ENCODE results near the gene ARL8B.
"Not testable (repeated sequence)": the region's sequence is repeated elsewhere in the genome, so short reads cannot be mapped to it uniquely, and the experiment has no call there.

The ARL8B gene

GRCh38 chr3:5087209-5087608 is 34.9 kb upstream of the ARL8B start:
- H3K9ac ChIP-seq (ENCODE audit: low read depth in 1 of 2, low read length in 2 of 2) = no peak overlapping the region
- H3K4me1 ChIP-seq (ENCODE audit: control insufficient read depth in 2 of 2, insufficient read depth in 2 of 2, low read length in 2 of 2) = no peaks in the 10 kb centered on the region
- H3K27ac ChIP-seq (ENCODE audit: low read depth in 2 of 2, low read length in 2 of 2) = no peak overlapping the region
- no peaks in the 10 kb centered on the region for H3K9me3 ChIP-seq (ENCODE audit: control insufficient read depth in 2 of 2, low read length in 2 of 2)
- no peaks in the 10 kb centered on the region for H3K27me3 ChIP-seq (ENCODE audit: control insufficient read depth in 2 of 2, insufficient read depth in 2 of 2, low read length in 2 of 2)
- no peaks in the 10 kb centered on the region for H3K36me3 ChIP-seq (ENCODE audit: control insufficient read depth in 2 of 2, insufficient read depth in 2 of 2, low read length in 2 of 2)
- no peak overlapping the region for H3K4me3 ChIP-seq (ENCODE audit: low read length in 2 of 2)

GRCh38 chr3:5090197-5090596 is 31.9 kb upstream of the ARL8B start:
- Histone ChIP-seq H3K27me3 (ENCODE audit: control insufficient read depth in 2 of 2, insufficient read depth in 2 of 2, low read length in 2 of 2) (peaks cover 0 to 3% of the 10 kb centered on the region in 2 donors), H3K9ac (ENCODE audit: low read depth in 1 of 2, low read length in 2 of 2) (no peak overlapping the region), H3K4me3 (ENCODE audit: low read length in 2 of 2) (no peak overlapping the region), H3K9me3 (ENCODE audit: control insufficient read depth in 2 of 2, low read length in 2 of 2) (no peaks in the 10 kb centered on the region), H3K4me1 (ENCODE audit: control insufficient read depth in 2 of 2, insufficient read depth in 2 of 2, low read length in 2 of 2) (no peaks in the 10 kb centered on the region), H3K27ac (ENCODE audit: low read depth in 2 of 2, low read length in 2 of 2) (no peak overlapping the region), H3K36me3 (ENCODE audit: control insufficient read depth in 2 of 2, insufficient read depth in 2 of 2, low read length in 2 of 2) (no peaks in the 10 kb centered on the region)

GRCh38 chr3:5092018-5092417 is 30.1 kb upstream of the ARL8B start:
- no peaks in the 10 kb centered on the region for H3K36me3 ChIP-seq (ENCODE audit: control insufficient read depth in 2 of 2, insufficient read depth in 2 of 2, low read length in 2 of 2)
- H3K4me1 ChIP-seq (ENCODE audit: control insufficient read depth in 2 of 2, insufficient read depth in 2 of 2, low read length in 2 of 2) = no peaks in the 10 kb centered on the region
- H3K27ac ChIP-seq (ENCODE audit: low read depth in 2 of 2, low read length in 2 of 2) = no peak overlapping the region
- no peak overlapping the region for H3K4me3 ChIP-seq (ENCODE audit: low read length in 2 of 2)
- no peaks in the 10 kb centered on the region for H3K9me3 ChIP-seq (ENCODE audit: control insufficient read depth in 2 of 2, low read length in 2 of 2)
- H3K27me3 ChIP-seq (ENCODE audit: control insufficient read depth in 2 of 2, insufficient read depth in 2 of 2, low read length in 2 of 2) = peaks cover 0 to 3% of the 10 kb centered on the region in 2 donors
- H3K9ac ChIP-seq (ENCODE audit: low read depth in 1 of 2, low read length in 2 of 2) = no peak overlapping the region

GRCh38 chr3:5093731-5094130 is 28.4 kb upstream of the ARL8B start:
- Histone ChIP-seq H3K4me3 (ENCODE audit: low read length in 2 of 2) (no peak overlapping the region), H3K27me3 (ENCODE audit: control insufficient read depth in 2 of 2, insufficient read depth in 2 of 2, low read length in 2 of 2) (peaks cover 0 to 3% of the 10 kb centered on the region in 2 donors), H3K27ac (ENCODE audit: low read depth in 2 of 2, low read length in 2 of 2) (no peak overlapping the region), H3K36me3 (ENCODE audit: control insufficient read depth in 2 of 2, insufficient read depth in 2 of 2, low read length in 2 of 2) (no peaks in the 10 kb centered on the region), H3K9me3 (ENCODE audit: control insufficient read depth in 2 of 2, low read length in 2 of 2) (no peaks in the 10 kb centered on the region), H3K4me1 (ENCODE audit: control insufficient read depth in 2 of 2, insufficient read depth in 2 of 2, low read length in 2 of 2) (no peaks in the 10 kb centered on the region), H3K9ac (ENCODE audit: low read depth in 1 of 2, low read length in 2 of 2) (no peak overlapping the region)

- Histone ChIP-seq H3K27ac (ENCODE audit: low read depth in 2 of 2, low read length in 2 of 2) (no peak overlapping the region), H3K4me3 (ENCODE audit: low read length in 2 of 2) (no peak overlapping the region)
Measured at GRCh38 chr3:5095886-5096285, 26.2 kb upstream of the ARL8B start.

GRCh38 chr3:5096336-5097008 is 25.6 kb upstream of the ARL8B start:
- Histone ChIP-seq H3K27ac (ENCODE audit: low read depth in 2 of 2, low read length in 2 of 2) (no peak overlapping the region), H3K4me3 (ENCODE audit: low read length in 2 of 2) (no peak overlapping the region), H3K27me3 (ENCODE audit: control insufficient read depth in 2 of 2, insufficient read depth in 2 of 2, low read length in 2 of 2) (peaks cover 0 to 3% of the 10 kb centered on the region in 2 donors), H3K9ac (ENCODE audit: low read depth in 1 of 2, low read length in 2 of 2) (no peak overlapping the region), H3K4me1 (ENCODE audit: control insufficient read depth in 2 of 2, insufficient read depth in 2 of 2, low read length in 2 of 2) (no peaks in the 10 kb centered on the region), H3K9me3 (ENCODE audit: control insufficient read depth in 2 of 2, low read length in 2 of 2) (no peaks in the 10 kb centered on the region), H3K36me3 (ENCODE audit: control insufficient read depth in 2 of 2, insufficient read depth in 2 of 2, low read length in 2 of 2) (no peaks in the 10 kb centered on the region)

More at GRCh38 chr3:5095886-5096285, 26.2 kb upstream of the ARL8B start:
- H3K27me3 ChIP-seq (ENCODE audit: control insufficient read depth in 2 of 2, insufficient read depth in 2 of 2, low read length in 2 of 2) = peaks cover 0 to 3% of the 10 kb centered on the region in 2 donors
- no peaks in the 10 kb centered on the region for H3K36me3 ChIP-seq (ENCODE audit: control insufficient read depth in 2 of 2, insufficient read depth in 2 of 2, low read length in 2 of 2)
- no peaks in the 10 kb centered on the region for H3K4me1 ChIP-seq (ENCODE audit: control insufficient read depth in 2 of 2, insufficient read depth in 2 of 2, low read length in 2 of 2)
- H3K9ac ChIP-seq (ENCODE audit: low read depth in 1 of 2, low read length in 2 of 2) = no peak overlapping the region
- H3K9me3 ChIP-seq (ENCODE audit: control insufficient read depth in 2 of 2, low read length in 2 of 2) = no peaks in the 10 kb centered on the region

- Histone ChIP-seq H3K4me3 (ENCODE audit: low read length in 2 of 2) (no peak overlapping the region), H3K36me3 (ENCODE audit: control insufficient read depth in 2 of 2, insufficient read depth in 2 of 2, low read length in 2 of 2) (no peaks in the 10 kb centered on the region), H3K27ac (ENCODE audit: low read depth in 2 of 2, low read length in 2 of 2) (no peak overlapping the region), H3K9me3 (ENCODE audit: control insufficient read depth in 2 of 2, low read length in 2 of 2) (no peaks in the 10 kb centered on the region), H3K27me3 (ENCODE audit: control insufficient read depth in 2 of 2, insufficient read depth in 2 of 2, low read length in 2 of 2) (peaks cover 0 to 3% of the 10 kb centered on the region in 2 donors), H3K4me1 (ENCODE audit: control insufficient read depth in 2 of 2, insufficient read depth in 2 of 2, low read length in 2 of 2) (no peaks in the 10 kb centered on the region), H3K9ac (ENCODE audit: low read depth in 1 of 2, low read length in 2 of 2) (no peak overlapping the region)
Measured at GRCh38 chr3:5098346-5098745, 23.7 kb upstream of the ARL8B start.

- H3K27me3 ChIP-seq (ENCODE audit: control insufficient read depth in 2 of 2, insufficient read depth in 2 of 2, low read length in 2 of 2) = no peaks in the 10 kb centered on the region
- H3K4me1 ChIP-seq (ENCODE audit: control insufficient read depth in 2 of 2, insufficient read depth in 2 of 2, low read length in 2 of 2) = no peaks in the 10 kb centered on the region
- no peak overlapping the region for H3K27ac ChIP-seq (ENCODE audit: low read depth in 2 of 2, low read length in 2 of 2)
- no peak overlapping the region for H3K9ac ChIP-seq (ENCODE audit: low read depth in 1 of 2, low read length in 2 of 2)
- H3K36me3 ChIP-seq (ENCODE audit: control insufficient read depth in 2 of 2, insufficient read depth in 2 of 2, low read length in 2 of 2) = no peaks in the 10 kb centered on the region
- no peak overlapping the region for H3K4me3 ChIP-seq (ENCODE audit: low read length in 2 of 2)
- no peaks in the 10 kb centered on the region for H3K9me3 ChIP-seq (ENCODE audit: control insufficient read depth in 2 of 2, low read length in 2 of 2)
Measured at GRCh38 chr3:5102532-5102931, 19.6 kb upstream of the ARL8B start.

- no peaks in the 10 kb centered on the region for H3K4me1 ChIP-seq (ENCODE audit: control insufficient read depth in 2 of 2, insufficient read depth in 2 of 2, low read length in 2 of 2)
- no peaks in the 10 kb centered on the region for H3K36me3 ChIP-seq (ENCODE audit: control insufficient read depth in 2 of 2, insufficient read depth in 2 of 2, low read length in 2 of 2)
- H3K9me3 ChIP-seq (ENCODE audit: control insufficient read depth in 2 of 2, low read length in 2 of 2) = no peaks in the 10 kb centered on the region
- H3K27ac ChIP-seq (ENCODE audit: low read depth in 2 of 2, low read length in 2 of 2) = no peak overlapping the region
- no peaks in the 10 kb centered on the region for H3K27me3 ChIP-seq (ENCODE audit: control insufficient read depth in 2 of 2, insufficient read depth in 2 of 2, low read length in 2 of 2)
- no peak overlapping the region for H3K4me3 ChIP-seq (ENCODE audit: low read length in 2 of 2)
- no peak overlapping the region for H3K9ac ChIP-seq (ENCODE audit: low read depth in 1 of 2, low read length in 2 of 2)
Measured at GRCh38 chr3:5103743-5104142, 18.3 kb upstream of the ARL8B start.

GRCh38 chr3:5105050-5105449 is 17.0 kb upstream of the ARL8B start:
- Histone ChIP-seq H3K4me3 (ENCODE audit: low read length in 2 of 2) (no peak overlapping the region), H3K4me1 (ENCODE audit: control insufficient read depth in 2 of 2, insufficient read depth in 2 of 2, low read length in 2 of 2) (no peaks in the 10 kb centered on the region), H3K27me3 (ENCODE audit: control insufficient read depth in 2 of 2, insufficient read depth in 2 of 2, low read length in 2 of 2) (no peaks in the 10 kb centered on the region), H3K36me3 (ENCODE audit: control insufficient read depth in 2 of 2, insufficient read depth in 2 of 2, low read length in 2 of 2) (no peaks in the 10 kb centered on the region), H3K9ac (ENCODE audit: low read depth in 1 of 2, low read length in 2 of 2) (no peak overlapping the region), H3K27ac (ENCODE audit: low read depth in 2 of 2, low read length in 2 of 2) (no peak overlapping the region), H3K9me3 (ENCODE audit: control insufficient read depth in 2 of 2, low read length in 2 of 2) (no peaks in the 10 kb centered on the region)

GRCh38 chr3:5106371-5106770 is 15.7 kb upstream of the ARL8B start:
- not testable (repeated sequence) for H3K4me1 ChIP-seq (ENCODE audit: control insufficient read depth in 2 of 2, insufficient read depth in 2 of 2, low read length in 2 of 2); H3K27me3 ChIP-seq (ENCODE audit: control insufficient read depth in 2 of 2, insufficient read depth in 2 of 2, low read length in 2 of 2); H3K4me3 ChIP-seq (ENCODE audit: low read length in 2 of 2); H3K9ac ChIP-seq (ENCODE audit: low read depth in 1 of 2, low read length in 2 of 2); H3K27ac ChIP-seq (ENCODE audit: low read depth in 2 of 2, low read length in 2 of 2); H3K36me3 ChIP-seq (ENCODE audit: control insufficient read depth in 2 of 2, insufficient read depth in 2 of 2, low read length in 2 of 2); H3K9me3 ChIP-seq (ENCODE audit: control insufficient read depth in 2 of 2, low read length in 2 of 2)
